Measurements from ENCODE around the gene TAOK1.
"Not testable (repeated sequence)": the region's sequence is repeated elsewhere in the genome, so short reads cannot be mapped to it uniquely, and the experiment has no call there.

TAOK1 gene

DNA sequence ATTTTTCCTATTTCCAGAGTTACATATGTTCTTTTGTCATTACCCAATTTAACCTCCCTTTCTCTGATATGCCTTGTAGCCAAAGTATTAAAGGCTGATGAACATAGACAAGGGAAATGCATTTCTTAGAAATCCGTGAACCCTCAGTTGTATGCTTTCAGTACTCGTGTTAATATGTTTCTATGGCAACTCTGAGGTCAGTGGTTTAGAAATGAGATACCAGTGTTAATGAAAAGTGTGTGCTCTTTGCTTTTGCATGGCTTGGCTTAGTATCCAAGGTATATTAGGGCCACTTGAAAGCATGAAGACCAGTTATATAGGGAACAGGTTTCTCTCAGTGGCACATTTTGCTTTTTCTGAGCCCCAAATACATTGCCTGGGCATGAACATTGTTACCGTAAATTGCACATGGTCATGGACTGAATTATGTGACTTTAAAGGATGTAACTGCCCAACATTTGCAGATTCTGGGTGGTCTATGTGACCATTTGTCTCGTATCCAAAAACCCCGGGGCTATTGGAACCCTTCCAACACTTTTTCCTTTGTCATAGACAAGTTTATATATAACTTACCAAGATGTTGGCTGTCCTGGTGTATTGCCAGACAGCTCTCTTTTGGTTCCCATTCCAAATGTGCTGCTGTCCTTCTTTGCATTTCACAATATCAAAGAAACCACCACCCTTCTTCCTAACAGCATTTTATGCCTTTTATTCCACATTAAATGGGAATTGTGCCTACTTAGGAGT lies 159.2 kb downstream of the TAOK1 start:
- no peak for DNase-seq

DNA sequence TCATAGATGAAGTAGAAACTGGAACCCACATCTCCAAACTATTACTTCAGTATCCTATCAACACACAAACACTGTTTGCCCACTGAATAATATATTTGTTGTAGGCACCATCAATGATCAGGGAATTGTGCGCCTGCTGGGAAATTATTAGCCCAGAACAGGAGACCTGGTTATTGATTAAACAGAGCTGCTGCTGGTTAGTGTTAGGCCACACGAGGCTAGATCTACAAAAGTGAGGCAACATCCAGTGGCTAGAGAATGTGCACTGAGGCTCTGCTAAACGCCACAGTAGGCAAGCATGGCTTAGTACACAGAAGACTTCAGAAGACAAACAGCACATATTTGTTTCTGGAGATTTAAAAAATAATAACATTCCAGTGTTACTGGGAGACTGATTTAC lies 165.7 kb downstream of the TAOK1 start:
- no peak for DNase-seq

DNA sequence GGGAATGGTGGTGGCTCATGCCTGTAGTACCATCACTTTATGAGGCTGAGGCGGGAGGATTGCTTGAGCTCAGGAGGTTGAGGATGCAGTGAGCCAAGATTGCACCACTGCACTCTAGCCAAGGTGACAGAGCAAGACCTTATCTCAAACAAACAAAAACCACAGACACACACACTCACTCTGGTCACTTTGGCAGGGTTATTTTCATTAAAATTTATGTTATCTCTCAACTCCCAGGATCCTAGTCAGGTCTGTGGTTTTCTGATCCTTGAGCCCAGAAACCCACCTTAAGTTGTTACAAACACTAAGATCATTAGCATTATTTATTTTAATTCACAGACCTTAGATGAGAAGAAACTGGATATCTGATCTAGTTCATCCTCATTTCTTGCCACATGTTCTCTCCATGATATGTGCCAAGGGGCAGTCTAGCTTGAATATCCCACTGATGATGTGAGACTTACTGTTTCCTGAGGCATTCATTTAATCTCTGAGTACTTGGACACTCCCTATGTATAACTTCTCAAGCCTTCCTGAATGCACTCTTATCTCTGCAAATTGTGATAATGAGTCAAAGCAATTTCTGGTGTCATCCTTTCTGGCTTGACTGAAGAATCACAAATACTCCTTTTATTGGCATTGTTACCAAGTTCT lies 167.0 kb downstream of the TAOK1 start:
- DNase-seq = no peak

DNA sequence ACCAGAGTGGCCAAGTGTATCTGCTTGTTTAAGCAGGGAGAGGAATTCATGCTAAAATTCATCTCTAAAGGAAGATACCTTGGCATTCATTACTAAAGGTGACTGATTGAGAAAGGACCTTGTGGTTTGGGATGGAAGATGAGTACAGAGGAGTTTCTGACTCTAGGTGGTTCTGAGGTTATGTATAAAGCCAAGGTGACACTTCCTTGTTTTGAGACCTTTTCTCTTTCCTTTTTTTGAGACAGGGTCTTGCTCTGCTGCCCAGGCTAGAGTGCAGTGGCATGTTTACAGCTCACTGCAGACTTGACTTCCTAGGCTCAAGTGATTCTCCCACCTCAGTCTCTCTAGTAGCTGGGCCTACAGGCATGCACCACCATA lies 167.6 kb downstream of the TAOK1 start:
- no peak for DNase-seq

DNA sequence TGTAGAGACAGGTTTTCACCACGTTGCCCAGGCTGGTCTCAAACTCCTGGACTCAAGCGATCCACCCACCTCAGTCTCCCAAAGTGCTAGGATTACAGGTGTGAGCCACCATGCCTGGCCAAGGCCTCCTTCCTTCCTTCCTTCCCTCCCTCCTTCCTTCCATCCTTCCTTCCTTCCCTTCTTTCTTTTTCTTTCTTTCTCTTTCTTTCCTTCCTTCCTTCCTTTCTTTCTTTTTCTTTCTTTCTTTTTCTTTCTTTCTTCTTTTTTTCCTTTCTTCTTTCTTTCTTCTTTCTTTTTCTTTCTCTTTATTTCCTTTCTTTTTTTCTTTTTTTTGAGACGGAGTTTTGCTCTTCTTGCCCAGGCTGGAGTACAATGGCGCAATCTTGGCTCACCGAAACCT lies 168.0 kb downstream of the TAOK1 start:
- DNase-seq = not testable (repeated sequence)

DNA sequence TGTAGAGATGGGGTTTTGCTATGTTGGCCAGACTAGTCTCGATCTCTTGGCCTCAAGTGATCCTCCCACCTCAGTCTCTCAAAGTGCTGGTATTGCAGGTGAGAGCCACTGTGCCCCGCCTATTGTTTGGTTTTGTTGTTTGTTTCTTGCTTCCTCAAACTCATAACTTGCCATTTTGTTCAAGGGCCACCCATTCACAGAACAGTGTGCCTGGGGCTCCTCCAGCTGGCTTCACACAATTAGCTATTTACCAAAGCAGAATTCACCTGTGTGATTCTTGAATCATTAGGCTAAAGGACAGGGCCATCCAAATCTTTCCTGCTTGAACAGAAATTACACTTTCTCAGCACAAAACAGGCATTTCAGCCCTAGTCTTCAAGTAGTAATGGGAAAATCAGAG lies 169.5 kb downstream of the TAOK1 start:
- no peak for DNase-seq

DNA sequence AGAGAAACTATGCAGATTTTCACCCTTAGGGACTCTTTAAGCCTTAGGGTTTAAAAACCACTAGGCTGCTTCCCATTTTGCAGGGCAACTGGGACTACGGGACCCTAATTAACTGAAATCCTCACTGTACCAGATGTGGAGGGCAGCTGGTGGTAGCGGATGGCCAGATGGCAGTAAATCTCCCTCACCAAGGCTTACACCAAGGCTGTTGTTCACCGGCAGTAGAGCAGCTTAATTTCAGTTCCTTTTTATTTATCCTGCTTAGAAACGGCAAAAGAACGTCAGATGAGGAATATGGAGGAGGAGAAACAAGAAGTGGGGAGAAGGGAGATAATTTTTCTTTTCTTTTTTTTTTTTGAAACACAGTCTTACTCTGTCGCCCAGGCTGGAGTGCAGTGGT lies 170.2 kb downstream of the TAOK1 start:
- DNase-seq = no peak

DNA sequence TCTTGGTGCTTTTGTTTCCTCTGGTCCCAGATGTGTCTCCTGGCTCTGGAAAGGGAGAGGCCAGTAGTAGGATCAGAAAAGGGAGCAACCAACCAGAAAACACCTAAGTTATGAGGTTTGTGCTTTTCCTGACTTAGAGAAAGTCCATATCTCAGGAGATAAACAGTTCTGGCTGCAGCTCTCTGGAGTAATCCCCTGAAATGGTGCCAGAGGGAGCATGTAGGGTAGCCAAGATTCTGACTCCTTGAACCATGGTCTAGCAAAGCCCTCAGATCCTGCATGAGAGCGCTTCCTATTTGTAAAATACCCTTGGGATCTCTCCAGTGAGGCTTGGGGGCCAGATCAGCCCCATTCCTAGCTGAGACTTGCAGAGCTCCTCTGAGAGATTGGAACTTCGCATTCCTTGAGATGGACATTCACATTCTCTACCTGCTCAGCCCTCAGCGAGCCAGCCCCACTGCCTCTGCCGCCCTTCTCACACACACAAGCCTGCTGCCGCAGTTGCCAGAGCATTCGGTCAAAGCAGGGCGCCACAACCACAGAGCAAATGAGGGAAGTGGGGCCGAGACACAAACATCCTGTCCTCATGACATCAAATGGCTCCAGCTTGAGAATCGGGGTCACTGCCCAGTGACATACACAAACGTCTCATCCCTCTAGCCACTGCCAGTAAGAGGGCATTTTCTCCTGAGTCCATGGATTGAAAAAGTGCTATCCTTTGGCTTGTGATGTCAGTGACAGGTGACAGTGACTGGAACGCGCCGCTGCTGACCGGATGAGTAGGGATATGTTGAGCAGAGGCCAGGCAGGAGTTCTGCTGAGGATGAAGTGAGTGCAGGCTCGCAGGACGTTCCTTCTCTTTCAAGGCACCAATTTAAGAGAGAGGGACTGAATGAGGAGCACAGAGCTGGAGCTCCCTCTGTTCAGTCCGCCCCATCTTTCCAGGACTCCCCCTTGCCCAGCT lies 171.7 kb downstream of the TAOK1 start:
- no peak for DNase-seq

DNA sequence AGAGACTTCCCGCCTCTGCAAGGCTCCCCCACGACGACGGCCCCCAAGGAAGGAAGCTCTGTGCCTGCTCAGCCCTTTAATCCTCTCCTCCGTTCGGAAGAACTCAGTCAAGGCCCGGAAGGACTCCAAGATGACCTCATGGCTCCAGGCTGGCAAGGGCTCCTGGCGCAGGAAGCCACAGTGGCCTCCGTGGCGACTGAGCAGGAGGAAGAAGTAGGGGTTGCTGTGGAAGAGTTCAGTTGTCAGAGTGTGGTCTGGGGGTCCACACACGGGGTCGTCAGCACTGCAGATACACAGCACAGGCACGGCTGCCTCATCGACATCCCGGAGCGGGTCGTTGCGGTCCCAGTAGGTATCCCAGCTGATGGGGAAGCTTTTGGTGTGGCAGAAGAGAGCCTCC lies 172.5 kb downstream of the TAOK1 start:
- no peak for DNase-seq

DNA sequence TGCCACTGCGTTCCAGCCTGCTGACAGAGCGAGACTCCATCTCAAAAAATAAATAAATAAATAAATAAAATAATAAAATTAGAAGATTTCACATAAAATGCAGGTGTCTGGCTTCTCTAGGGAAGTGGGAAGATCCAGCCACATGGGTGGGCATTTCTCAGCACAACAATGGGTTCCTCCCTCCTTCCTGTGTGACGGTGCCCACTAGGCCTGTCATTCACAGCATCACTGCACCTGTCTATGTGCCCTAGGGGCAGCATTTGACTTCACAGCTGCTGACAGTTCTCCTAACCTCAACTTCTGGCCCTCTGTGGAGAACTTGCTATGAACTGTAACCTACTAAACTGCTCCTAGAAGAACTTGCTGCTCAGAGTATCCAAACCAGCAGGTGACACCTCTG lies 173.7 kb downstream of the TAOK1 start:
- no peak for DNase-seq

DNA sequence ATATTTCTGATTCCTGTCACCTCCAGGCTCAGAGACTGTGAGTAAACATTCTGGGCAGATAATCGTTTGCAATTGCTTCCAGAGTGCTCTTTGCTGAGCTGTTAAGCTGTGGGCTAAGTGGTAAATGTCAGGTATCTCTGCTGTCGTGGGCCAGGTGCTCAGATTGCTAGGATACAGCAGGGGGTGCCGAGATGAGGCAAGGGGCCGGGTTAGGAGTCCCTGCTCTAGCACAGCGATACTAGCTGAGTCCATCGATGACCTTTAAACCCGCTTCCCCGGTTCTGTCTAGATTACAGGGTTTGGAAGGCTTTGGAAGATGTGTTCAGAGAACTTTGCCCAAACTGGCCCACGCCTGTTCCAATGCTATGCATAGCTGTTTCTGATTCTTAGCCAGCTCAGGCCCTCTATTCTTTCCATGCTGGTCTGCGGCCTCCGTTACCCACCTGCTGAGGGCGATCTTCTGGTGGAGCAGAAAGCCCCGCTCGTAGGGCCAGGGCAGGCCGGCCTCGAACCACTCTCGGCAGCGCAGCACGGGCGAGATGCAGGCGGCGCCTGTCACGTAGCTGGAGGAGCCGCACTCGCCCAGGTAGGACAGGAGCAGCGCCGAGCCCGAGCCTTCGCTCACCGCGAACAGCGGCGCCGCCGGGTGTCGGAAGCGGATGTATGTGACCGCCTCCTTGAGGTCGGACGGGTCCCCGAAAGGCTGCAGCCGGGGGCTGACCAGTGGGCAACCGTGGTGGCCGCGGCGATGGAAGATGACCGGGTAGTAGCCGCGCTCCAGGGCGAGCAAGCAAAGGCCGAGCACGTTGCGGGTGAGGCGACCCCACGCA lies 175.7 kb downstream of the TAOK1 start:
- peak; percentile 55 for DNase-seq

DNA sequence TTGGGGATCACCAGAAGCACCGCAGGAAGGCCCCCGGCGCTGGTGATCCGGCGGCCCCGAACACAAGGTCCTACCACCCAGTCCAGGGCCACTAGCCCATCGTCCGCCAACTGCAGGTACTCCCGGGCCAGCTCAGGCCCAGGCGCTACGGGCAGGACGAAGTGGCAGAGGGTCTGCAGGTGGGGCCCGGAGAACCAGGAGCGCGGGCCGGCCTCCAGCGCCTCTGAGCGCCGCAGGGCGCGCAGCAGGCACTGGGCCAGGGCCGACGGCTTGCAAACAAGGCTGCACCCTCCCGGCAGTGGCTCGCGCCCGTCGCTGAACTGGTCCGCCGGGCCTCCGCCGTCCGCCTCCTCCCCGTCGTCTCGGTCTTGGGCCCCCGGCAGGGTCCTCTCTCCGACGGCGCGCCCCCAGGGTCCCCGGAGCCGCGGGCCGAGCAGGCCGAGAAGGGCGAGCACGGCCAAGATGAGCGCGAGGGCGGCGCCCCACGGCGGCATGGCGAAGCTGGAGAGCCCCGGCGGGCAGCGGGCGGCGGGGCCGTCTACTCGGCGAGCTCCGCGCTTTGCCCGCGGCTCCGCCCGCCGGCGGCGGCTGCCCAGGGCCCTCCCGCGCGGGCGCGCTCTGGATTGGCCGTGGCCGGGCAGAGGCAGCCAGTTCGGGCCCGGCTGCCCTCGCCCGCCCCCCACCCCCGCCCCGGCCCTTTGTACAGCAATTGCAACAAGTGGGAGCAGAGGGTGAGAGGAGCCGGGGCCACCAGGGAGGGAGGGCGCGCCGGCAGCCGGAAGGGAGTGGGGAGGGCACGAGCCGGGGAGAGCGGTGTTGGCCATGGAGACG lies 176.5 kb downstream of the TAOK1 start, which contains the start of gene ABHD15:
Gene ABHD15 (minus strand): TSS at position 565 of the 831 bp plus-strand sequence. CDS start 71 bp downstream, at position 494.
- DNase-seq = peak; percentile 54

DNA sequence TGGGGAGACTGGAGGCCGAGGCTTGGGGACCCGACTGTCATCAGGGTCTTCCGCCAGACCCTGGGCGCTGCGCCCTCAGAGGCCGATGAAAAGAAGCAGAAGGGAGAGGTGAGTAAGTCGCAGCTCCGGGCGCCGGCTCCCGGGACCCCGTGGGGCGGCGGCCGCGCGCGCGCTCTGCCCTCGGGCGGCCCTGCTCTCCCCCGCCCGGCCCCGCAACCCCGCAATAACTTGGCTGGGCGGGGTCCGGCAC lies 177.1 kb downstream of the TAOK1 start:
- no peak for DNase-seq

DNA sequence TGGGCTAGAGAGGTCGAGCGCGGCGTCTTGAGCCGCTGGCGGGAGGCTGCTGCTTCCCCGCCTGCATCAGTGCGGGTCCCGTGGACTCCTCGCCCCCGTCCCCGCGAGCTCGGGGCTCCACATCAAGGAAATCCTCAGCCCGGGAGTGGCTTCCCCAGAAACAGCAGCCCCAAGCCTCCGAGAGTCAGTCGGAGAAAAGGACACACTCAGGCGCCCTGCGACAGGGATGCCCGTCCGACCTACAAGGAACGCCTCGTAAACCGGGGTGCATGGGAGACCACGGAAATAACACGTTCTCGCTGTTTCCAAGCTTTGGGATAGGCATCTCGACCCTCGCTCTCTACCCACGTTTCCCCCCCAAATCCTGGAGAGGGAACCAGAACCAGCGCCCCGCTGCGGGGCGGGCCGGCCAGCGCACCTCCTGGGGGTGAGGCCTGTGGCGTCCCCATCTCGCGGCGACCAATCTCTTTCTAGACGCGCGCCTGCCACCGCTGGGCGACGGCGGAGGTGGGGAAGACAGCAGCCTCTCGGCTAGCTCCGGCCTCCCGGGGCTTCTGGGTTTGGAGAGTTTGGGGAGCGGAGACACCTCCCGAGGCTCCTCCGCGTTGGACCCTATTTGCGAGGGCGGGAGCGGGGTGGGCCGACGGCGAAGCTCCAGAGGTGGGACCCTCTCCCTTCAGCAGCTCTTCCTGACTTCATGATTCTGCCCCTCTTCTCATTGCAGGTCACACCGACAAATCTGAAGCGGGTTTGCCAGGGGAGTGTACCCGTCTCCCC lies 177.6 kb downstream of the TAOK1 start:
- DNase-seq = peak; percentile 79

DNA sequence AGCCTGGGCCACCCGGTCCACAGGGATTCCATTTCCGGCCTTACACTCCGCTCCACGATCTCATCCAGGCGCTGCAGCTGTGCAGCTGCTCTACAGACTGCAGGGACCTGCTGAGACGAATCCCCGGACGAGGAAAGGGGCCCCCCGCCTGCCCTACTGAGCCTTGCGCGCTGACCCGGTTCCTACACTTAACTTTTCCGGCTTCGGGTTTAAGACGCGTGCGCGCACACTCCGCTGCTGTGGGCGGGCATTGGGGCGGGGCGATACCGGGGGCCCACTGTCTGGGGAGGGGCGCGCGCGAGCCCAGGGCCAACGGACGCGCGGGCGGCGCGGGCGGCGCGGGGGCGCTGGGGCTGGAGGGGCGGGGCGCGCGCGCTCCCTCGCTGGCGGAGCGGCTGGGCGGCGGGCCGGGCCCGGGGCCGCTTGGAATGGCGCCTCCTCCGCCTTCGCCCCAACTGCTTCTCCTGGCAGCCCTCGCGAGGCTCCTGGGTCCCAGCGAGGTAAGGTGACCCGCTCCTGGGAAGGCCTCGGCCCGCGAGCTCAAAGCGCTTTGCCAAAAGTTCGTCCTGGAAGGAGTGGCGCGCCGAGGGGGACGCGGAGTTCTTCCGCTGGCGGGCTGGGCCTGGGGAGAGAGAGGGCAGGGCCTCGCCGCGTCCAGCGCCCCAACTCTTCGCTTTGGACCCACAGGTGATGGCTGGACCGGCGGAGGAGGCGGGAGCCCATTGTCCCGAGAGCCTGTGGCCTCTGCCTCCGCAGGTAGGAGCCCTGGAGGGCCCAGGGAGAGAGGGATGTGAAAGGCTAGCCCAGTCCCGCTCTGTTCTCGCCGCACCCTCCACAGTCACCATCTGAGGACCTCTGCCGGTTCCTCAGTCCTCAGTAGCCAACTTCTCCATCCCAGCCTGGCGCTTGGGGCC lies 178.4 kb downstream of the TAOK1 start, which contains the start of gene TP53I13:
Gene TP53I13 (plus strand): TSS at position 371 of the 914 bp plus-strand sequence. CDS start 58 bp downstream, at position 429.
- peak; percentile 91 for DNase-seq

DNA sequence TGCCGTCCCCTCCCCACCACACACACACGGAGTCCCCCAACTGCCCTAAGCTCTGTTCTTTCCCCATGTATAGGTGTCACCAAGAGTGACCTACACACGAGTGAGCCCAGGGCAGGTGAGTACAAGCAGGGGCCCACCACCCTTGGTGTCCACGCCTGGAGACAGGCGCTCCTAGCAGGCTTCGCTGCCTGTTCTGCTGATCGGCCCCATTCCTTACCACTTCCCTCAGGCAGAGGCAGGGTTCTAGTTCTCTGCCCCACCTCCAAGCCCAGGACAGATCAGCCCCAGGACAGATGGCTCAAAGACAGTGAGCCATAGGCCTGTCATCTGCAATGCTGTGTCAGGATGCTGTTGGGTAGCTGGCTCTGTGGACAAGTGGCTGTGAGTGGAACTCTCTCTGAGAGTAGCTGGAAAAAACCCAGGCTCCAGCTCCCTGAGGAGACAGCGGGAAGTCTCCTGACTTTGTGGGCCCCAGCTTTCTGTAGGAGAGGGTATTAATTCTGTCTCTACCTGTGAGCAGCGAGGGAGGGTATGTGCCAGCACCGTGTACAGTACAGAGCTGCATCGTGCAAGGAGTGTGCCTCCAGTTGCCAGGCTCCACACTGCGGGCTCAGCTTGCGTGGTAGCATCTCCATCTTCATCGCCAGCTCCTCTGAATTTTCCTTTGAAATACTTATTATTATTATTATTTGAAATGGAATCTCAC lies 179.2 kb downstream of the TAOK1 start:
- DNase-seq = no peak

DNA sequence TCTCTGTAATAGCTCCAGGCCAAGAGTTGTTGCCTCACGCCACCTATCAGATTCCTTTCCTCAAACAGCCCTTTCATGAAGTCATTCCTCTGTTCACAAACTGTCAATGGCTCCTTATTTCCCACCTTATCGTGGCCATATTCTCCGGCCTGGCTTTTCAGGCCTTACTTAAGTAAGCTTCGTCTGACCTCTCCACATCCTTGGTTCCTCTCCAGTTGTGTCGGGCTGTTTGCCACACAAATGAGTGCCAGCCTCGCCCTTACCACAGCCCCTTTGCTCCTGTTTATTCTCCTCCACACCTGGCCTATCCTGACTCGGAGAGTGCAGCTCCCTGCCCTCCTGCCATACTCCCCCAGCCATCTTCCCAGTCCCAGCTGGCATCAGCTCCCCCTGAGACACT lies 180.4 kb downstream of the TAOK1 start:
- no peak for DNase-seq

DNA sequence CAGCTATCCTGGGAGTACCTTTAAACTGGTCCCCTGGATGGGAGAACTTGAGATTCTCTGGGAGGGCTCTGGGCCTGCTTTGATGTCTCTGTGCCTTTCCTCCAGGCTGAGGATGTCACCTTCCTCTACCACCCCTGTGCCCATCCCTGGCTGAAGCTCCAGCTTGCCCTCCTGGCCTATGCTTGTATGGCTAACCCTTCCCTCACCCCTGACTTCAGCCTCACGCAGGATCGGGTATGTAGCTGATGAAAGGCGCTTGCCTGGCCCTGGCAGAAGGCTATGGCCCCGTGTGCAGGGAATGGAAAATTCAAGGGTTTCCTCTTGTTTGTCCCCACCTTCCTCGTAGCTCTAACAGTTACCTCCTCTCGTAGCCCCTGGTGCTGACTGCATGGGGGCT lies 181.3 kb downstream of the TAOK1 start:
- DNase-seq = no peak
